GM23338 (cell line): Measurements from ENCODE around the gene SFT2D3. TPM values are rescaled to one million over a fixed set of nuclear protein-coding genes. Genes with fewer than 3 reads are reported as not detected.

Source experiments
- ATAC-seq: fragments of 200-7000 bp; cut with Tn5 transposase; 3 replicates; pipeline ENCODE4 v1.9.1; 2020
- DNase-seq: peaks from one replicate; pipeline ENCODE4 v3.0.0-alpha.2; 2015; ENCODE audit warnings: low spot score
- H2AFZ ChIP-seq: fragments of 200-600 bp; sonication (generic); 2 replicates; pipeline ENCODE4 v1.8.0; 2016; ENCODE audit warnings: antibody characterized with exemption, mild to moderate bottlenecking, moderate library complexity
- H3F3A ChIP-seq: fragments of 200-600 bp; sonication (generic); replicated peaks from 2 replicates; pipeline ENCODE4 v1.8.0; 2017; ENCODE audit warnings: antibody characterized with exemption, mixed run types, low read depth
- H3K27ac ChIP-seq: fragments of 200-600 bp; sonication (generic); 2 replicates; pipeline ENCODE4 v1.6.1; 2016; ENCODE audit warnings: low read depth
- H3K27me3 ChIP-seq: fragments of 200-600 bp; sonication (generic); 2 replicates; pipeline ENCODE4 v1.8.0; 2016; ENCODE audit warnings: mild to moderate bottlenecking, mixed run types, moderate library complexity; ENCODE audit not compliant: insufficient read depth
- H3K36me3 ChIP-seq: fragments of 200-600 bp; sonication (generic); 2 replicates; pipeline ENCODE4 v1.8.0; 2016; ENCODE audit warnings: mild to moderate bottlenecking; ENCODE audit not compliant: insufficient read depth
- H3K4me1 ChIP-seq: fragments of 200-600 bp; sonication (generic); 2 replicates; pipeline ENCODE4 v1.8.0; 2016; ENCODE audit warnings: mild to moderate bottlenecking, moderate library complexity; ENCODE audit not compliant: insufficient read depth
- H3K4me2 ChIP-seq: fragments of 200-600 bp; sonication (generic); 2 replicates; pipeline ENCODE4 v1.7.1; 2017; ENCODE audit warnings: mixed run types
- H3K4me3 ChIP-seq: fragments of 200-600 bp; sonication (generic); 2 replicates; pipeline ENCODE4 v1.6.1; 2016; ENCODE audit warnings: mixed run types
- H3K79me2 ChIP-seq: fragments of 200-600 bp; sonication (generic); replicated peaks from 2 replicates; pipeline ENCODE4 v1.8.0; 2017; ENCODE audit warnings: mild to moderate bottlenecking; ENCODE audit not compliant: insufficient read depth
- H3K9me2 ChIP-seq: fragments of 200-600 bp; sonication (generic); 2 replicates; pipeline ENCODE4 v1.8.0; 2017; ENCODE audit not compliant: insufficient read depth
- H4K20me1 ChIP-seq: fragments of 200-600 bp; sonication (generic); replicated peaks from 2 replicates; pipeline ENCODE4 v1.8.0; 2017; ENCODE audit warnings: mild to moderate bottlenecking; ENCODE audit not compliant: insufficient read depth
- H3K27ac Mint-ChIP-seq: 2 replicates; pipeline ENCODE4 v1.8.0; 2020; ENCODE audit warnings: inconsistent platforms, mild to moderate bottlenecking, moderate library complexity, mixed read lengths
- H3K27me3 Mint-ChIP-seq: 3 replicates; pipeline ENCODE4 v1.8.0; 2022; ENCODE audit warnings: low read depth, mild to moderate bottlenecking, moderate library complexity, mixed read lengths, inconsistent platforms; ENCODE audit not compliant: insufficient read depth, poor library complexity
- H3K36me3 Mint-ChIP-seq: 3 replicates; pipeline ENCODE4 v1.8.0; 2021; ENCODE audit warnings: low read depth, mild to moderate bottlenecking, inconsistent platforms, moderate library complexity, mixed read lengths
- H3K4me1 Mint-ChIP-seq: 3 replicates; pipeline ENCODE4 v1.8.0; 2020; ENCODE audit warnings: mild to moderate bottlenecking, inconsistent platforms, mixed read lengths
- H3K4me3 Mint-ChIP-seq: 3 replicates; pipeline ENCODE4 v1.8.0; 2021; ENCODE audit warnings: moderate library complexity, mild to moderate bottlenecking, inconsistent platforms, mixed read lengths
- H3K9me3 Mint-ChIP-seq: 3 replicates; pipeline ENCODE4 v1.8.0; 2020; ENCODE audit warnings: moderate library complexity, mild to moderate bottlenecking, inconsistent platforms, mixed read lengths
- CREB1 ChIP-seq: fragments of 250-450 bp; sonication (Bioruptor Pico); IDR thresholded peaks from 2 replicates; pipeline ENCODE4 v1.5.0; 2020; ENCODE audit warnings: low read depth, mild to moderate bottlenecking, moderate library complexity
- ETS1 ChIP-seq: IDR thresholded peaks from 2 replicates; pipeline ENCODE4 v1.6.1; 2016; ENCODE audit warnings: antibody characterized with exemption
- EZH2phosphoT487 ChIP-seq: fragments of 200-600 bp; sonication (generic); IDR thresholded peaks from one replicate; pipeline ENCODE4 v1.8.1; 2018; ENCODE audit warnings: antibody characterized with exemption; ENCODE audit not compliant: unreplicated experiment
- NANOG ChIP-seq: IDR thresholded peaks from 2 replicates; pipeline ENCODE4 v1.6.1; 2016; ENCODE audit warnings: antibody characterized with exemption, borderline replicate concordance
- STAT1 ChIP-seq: IDR thresholded peaks from one replicate; pipeline ENCODE4 v1.6.1; 2016; ENCODE audit warnings: antibody characterized with exemption; ENCODE audit not compliant: unreplicated experiment
- ZNF114 ChIP-seq: fragments of 250-450 bp; sonication (Bioruptor Pico); IDR thresholded peaks from 2 replicates; pipeline ENCODE4 v1.5.0; 2020; ENCODE audit warnings: mild to moderate bottlenecking, moderate library complexity
- ZNF462 ChIP-seq: fragments of 250-450 bp; sonication (Bioruptor Pico); IDR thresholded peaks from 2 replicates; pipeline ENCODE4 v1.5.0; 2020; ENCODE audit warnings: mild to moderate bottlenecking, moderate library complexity
- polyA plus RNA-seq: library from polyadenylated mRNA; unstranded; fragments of >200 nt; fragmentation: Nextera tagmentation; extraction: Ambion mirVana; gene quantifications from 2 replicates; pipeline ENCODE4 v1.2.1, GENCODE V29; 2016
- total RNA-seq: library from RNA; depleted of rRNA; stranded (reverse); fragments of >200 nt; shearing (Covaris generic); gene quantifications from 2 replicates; pipeline ENCODE4 v1.2.3, GENCODE V29; 2014
- TF ChIP-seq, protein P1 (sequence below), 2 experiments: fragments of 200-600 bp in 1 of 2; sonication (generic) in 1 of 2; conservative IDR thresholded peaks; 2 replicates each; pipeline versions ENCODE4 v1.5.1 to v1.6.1; 2016 to 2017; ENCODE audit warnings: antibody characterized with exemption in 2 of 2, low read depth in 2 of 2, mild to moderate bottlenecking in 2 of 2, moderate library complexity in 1 of 2

SFT2D3 gene
- total and polyA plus RNA-seq, 2 experiments from 2014 or later = 13.7 TPM; not detected in 1

GRCh38 chr2:127712999-127713398 lies 11.7 kb downstream of the SFT2D3 start:
- Histone ChIP-seq H3K4me1 (no peaks in the 10 kb centered on the region), H3F3A (no peaks in the 10 kb centered on the region), H3K4me3 (no peak overlapping the region), H3K79me2 (peaks cover 11% of the 10 kb centered on the region; the same call in 1 of the 2 replicates), H3K36me3 (peaks cover 33% of the 10 kb centered on the region), H3K9me2 (no peaks in the 10 kb centered on the region), H3K27me3 (no peaks in the 10 kb centered on the region), H4K20me1 (0 out of 2 replicates have a peak, but pooled peaks cover 6% of the 10 kb centered on the region), H2AFZ (no peak overlapping the region), H3K4me2 (no peak overlapping the region), H3K27ac (no peak overlapping the region)
- Mint-ChIP-seq H3K36me3 (peaks cover 34% of the 10 kb centered on the region), H3K27me3 (peaks cover 1% of the 10 kb centered on the region), H3K9me3 (no peaks in the 10 kb centered on the region), H3K27ac (no peak overlapping the region), H3K4me1 (peaks cover 7% of the 10 kb centered on the region), H3K4me3 (no peak overlapping the region)
- TF ChIP-seq STAT1 = no peak
- TF ChIP-seq ZNF114 (CRISPR knock-in tag) = no peak
- TF ChIP-seq, protein P1, sequence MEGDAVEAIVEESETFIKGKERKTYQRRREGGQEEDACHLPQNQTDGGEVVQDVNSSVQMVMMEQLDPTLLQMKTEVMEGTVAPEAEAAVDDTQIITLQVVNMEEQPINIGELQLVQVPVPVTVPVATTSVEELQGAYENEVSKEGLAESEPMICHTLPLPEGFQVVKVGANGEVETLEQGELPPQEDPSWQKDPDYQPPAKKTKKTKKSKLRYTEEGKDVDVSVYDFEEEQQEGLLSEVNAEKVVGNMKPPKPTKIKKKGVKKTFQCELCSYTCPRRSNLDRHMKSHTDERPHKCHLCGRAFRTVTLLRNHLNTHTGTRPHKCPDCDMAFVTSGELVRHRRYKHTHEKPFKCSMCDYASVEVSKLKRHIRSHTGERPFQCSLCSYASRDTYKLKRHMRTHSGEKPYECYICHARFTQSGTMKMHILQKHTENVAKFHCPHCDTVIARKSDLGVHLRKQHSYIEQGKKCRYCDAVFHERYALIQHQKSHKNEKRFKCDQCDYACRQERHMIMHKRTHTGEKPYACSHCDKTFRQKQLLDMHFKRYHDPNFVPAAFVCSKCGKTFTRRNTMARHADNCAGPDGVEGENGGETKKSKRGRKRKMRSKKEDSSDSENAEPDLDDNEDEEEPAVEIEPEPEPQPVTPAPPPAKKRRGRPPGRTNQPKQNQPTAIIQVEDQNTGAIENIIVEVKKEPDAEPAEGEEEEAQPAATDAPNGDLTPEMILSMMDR (conservative IDR thresholded peaks at IDR 0.05; ENCODE audit: low read depth in 2 of 2) = no peak
- TF ChIP-seq EZH2phosphoT487 = no peak
- no peak for TF ChIP-seq ETS1
- no peak for TF ChIP-seq NANOG
- no peak for TF ChIP-seq CREB1 (CRISPR knock-in tag)
- TF ChIP-seq ZNF462 = no peak
- DNase-seq (no peak), ATAC-seq (no peak)
